Activated T-helper 2 cell treated with anti-CD3 and anti-CD28 coated beads, Interferon-gamma antibody, Interleukin-2, Interleukin-4, amounts not matched to agents 10 μg/mL and 5 μg/mL and 100 μg/mL, durations not matched to agents 14 hours and 24 hours and 36 hours (primary cell): ENCODE data around the gene ADM. TPM values are rescaled to one million over a fixed set of nuclear protein-coding genes. Genes with fewer than 3 reads are reported as not detected.
A peak's percentile ranks its signal among the peaks of the same experiment; 100 is the strongest.

Experiments used
- DNase-seq: peaks from one replicate; pipeline ENCODE4 v3.0.0; 2021; ENCODE audit warnings: low spot score
- H3K27ac Mint-ChIP-seq: one replicate; pipeline ENCODE4 v1.8.0; 2021; ENCODE audit warnings: mixed read lengths
- H3K27me3 Mint-ChIP-seq: one replicate; pipeline ENCODE4 v1.8.0; 2021; ENCODE audit warnings: low read depth, mixed read lengths
- H3K36me3 Mint-ChIP-seq: one replicate; pipeline ENCODE4 v1.8.0; 2021; ENCODE audit warnings: low read depth, mixed read lengths
- H3K4me1 Mint-ChIP-seq: one replicate; pipeline ENCODE4 v1.8.0; 2021; ENCODE audit warnings: low read depth, mixed read lengths
- H3K4me3 Mint-ChIP-seq: one replicate; pipeline ENCODE4 v1.8.0; 2021; ENCODE audit warnings: low read depth, mild to moderate bottlenecking, moderate library complexity, mixed read lengths
- H3K9me3 Mint-ChIP-seq: one replicate; pipeline ENCODE4 v1.8.0; 2021; ENCODE audit warnings: mixed read lengths
- intact Hi-C: fragments of 100-400 bp; cut with micrococcal nuclease; formaldehyde crosslinking; loops from one replicate; pipeline ENCODE4 v1.15.1; 2023
- total RNA-seq: library from RNA; stranded (reverse); gene quantifications from 2 replicates; pipeline ENCODE4 v1.2.3, GENCODE V29; 2022

Gene ADM
- total RNA-seq, 1 donor from 2014 or later, result 3.5 TPM

- no peaks in the 10 kb centered on the region for H3K9me3 Mint-ChIP-seq
- H3K4me1 Mint-ChIP-seq, result peaks cover 2% of the 10 kb centered on the region
- H3K27me3 Mint-ChIP-seq, result peaks cover 17% of the 10 kb centered on the region
- H3K27ac Mint-ChIP-seq, result no peak overlapping the region
- DNase-seq, result no peak
- intact Hi-C loops, result no loop called here
- H3K4me3 Mint-ChIP-seq, result no peak overlapping the region
- no peaks in the 10 kb centered on the region for H3K36me3 Mint-ChIP-seq
Observed at GRCh38 chr11:10282117-10282516, 22.8 kb upstream of the ADM start.

- Mint-ChIP-seq H3K36me3 (no peaks in the 10 kb centered on the region), H3K27me3 (peaks cover 23% of the 10 kb centered on the region), H3K27ac (no peak overlapping the region), H3K4me3 (no peak overlapping the region), H3K9me3 (no peaks in the 10 kb centered on the region), H3K4me1 (peaks cover 2% of the 10 kb centered on the region)
- DNase-seq, result no peak
- intact Hi-C loops, result no loop called here
Observed at GRCh38 chr11:10283991-10284390, 20.9 kb upstream of the ADM start.

GRCh38 chr11:10285148-10285802 is 19.6 kb upstream of the ADM start:
- Mint-ChIP-seq H3K4me1 (peaks cover 2% of the 10 kb centered on the region), H3K27me3 (peaks cover 25% of the 10 kb centered on the region), H3K9me3 (no peaks in the 10 kb centered on the region), H3K4me3 (no peak overlapping the region), H3K36me3 (no peaks in the 10 kb centered on the region), H3K27ac (no peak overlapping the region)
- DNase-seq, result no peak
- intact Hi-C loops, result no loop called here

- Mint-ChIP-seq H3K4me1 (peaks cover 7% of the 10 kb centered on the region), H3K27me3 (peaks cover 38% of the 10 kb centered on the region), H3K9me3 (no peaks in the 10 kb centered on the region), H3K27ac (no peak overlapping the region), H3K36me3 (no peaks in the 10 kb centered on the region), H3K4me3 (no peak overlapping the region)
- DNase-seq, result no peak
- intact Hi-C loops, result no loop called here
Observed at GRCh38 chr11:10287140-10287539, 17.7 kb upstream of the ADM start.

GRCh38 chr11:10287766-10288715 is 16.8 kb upstream of the ADM start:
- no peak overlapping the region for H3K4me3 Mint-ChIP-seq
- peaks cover 7% of the 10 kb centered on the region for H3K4me1 Mint-ChIP-seq
- H3K27ac Mint-ChIP-seq, result no peak overlapping the region
- H3K27me3 Mint-ChIP-seq, result peaks cover 45% of the 10 kb centered on the region
- DNase-seq, result no peak
- intact Hi-C loops, result no loop called here
- H3K36me3 Mint-ChIP-seq, result no peaks in the 10 kb centered on the region
- H3K9me3 Mint-ChIP-seq, result no peaks in the 10 kb centered on the region

GRCh38 chr11:10288881-10289764 is 15.8 kb upstream of the ADM start:
- H3K4me1 Mint-ChIP-seq, result peaks cover 7% of the 10 kb centered on the region

GRCh38 chr11:10289765-10290380 is 15.0 kb upstream of the ADM start:
- H3K27ac Mint-ChIP-seq, result no peak overlapping the region
- DNase-seq, result no peak
- H3K27me3 Mint-ChIP-seq, result peaks cover 45% of the 10 kb centered on the region
- no peak overlapping the region for H3K4me3 Mint-ChIP-seq
- H3K36me3 Mint-ChIP-seq, result no peaks in the 10 kb centered on the region
- H3K9me3 Mint-ChIP-seq, result no peaks in the 10 kb centered on the region
- peaks cover 8% of the 10 kb centered on the region for H3K4me1 Mint-ChIP-seq
- intact Hi-C loops, result no loop called here

More at GRCh38 chr11:10288881-10289764, 15.8 kb upstream of the ADM start:
- intact Hi-C loops, result no loop called here
- no peak for DNase-seq
- no peak overlapping the region for H3K4me3 Mint-ChIP-seq
- H3K27ac Mint-ChIP-seq, result no peak overlapping the region
- peaks cover 45% of the 10 kb centered on the region for H3K27me3 Mint-ChIP-seq
- no peaks in the 10 kb centered on the region for H3K9me3 Mint-ChIP-seq
- no peaks in the 10 kb centered on the region for H3K36me3 Mint-ChIP-seq

GRCh38 chr11:10291801-10292638 is 12.9 kb upstream of the ADM start:
- Mint-ChIP-seq H3K27ac (no peak overlapping the region), H3K27me3 (peaks cover 58% of the 10 kb centered on the region), H3K9me3 (no peaks in the 10 kb centered on the region), H3K36me3 (no peaks in the 10 kb centered on the region), H3K4me1 (peaks cover 18% of the 10 kb centered on the region), H3K4me3 (peak overlapping the region; percentile 22)
- DNase-seq, result no peak
- intact Hi-C loops, result no loop called here

GRCh38 chr11:10293423-10294289 is 11.2 kb upstream of the ADM start, which contains the start of gene SBF2:
SBF2 (minus strand) TSS chr11:10294219; CDS start chr11:10294069, 150 bp downstream.
- peak; percentile 70 for DNase-seq
- H3K9me3 Mint-ChIP-seq, result no peaks in the 10 kb centered on the region
- H3K4me3 Mint-ChIP-seq, result peak within 1 kb of the TSS; percentile 72
- peaks cover 65% of the 10 kb centered on the region for H3K27me3 Mint-ChIP-seq
- intact Hi-C loops, result no loop called here
- no peaks in the 10 kb centered on the region for H3K36me3 Mint-ChIP-seq
- no peak within 1 kb of the TSS for H3K27ac Mint-ChIP-seq
- H3K4me1 Mint-ChIP-seq, result peaks cover 26% of the 10 kb centered on the region

- H3K4me1 Mint-ChIP-seq, result peaks cover 27% of the 10 kb centered on the region
- no peaks in the 10 kb centered on the region for H3K36me3 Mint-ChIP-seq
- no peak for DNase-seq
- no peaks in the 10 kb centered on the region for H3K9me3 Mint-ChIP-seq
- intact Hi-C loops, result no loop called here
- H3K27me3 Mint-ChIP-seq, result peaks cover 65% of the 10 kb centered on the region
- H3K27ac Mint-ChIP-seq, result no peak overlapping the region
- H3K4me3 Mint-ChIP-seq, result peak overlapping the region; percentile 72
Observed at GRCh38 chr11:10294290-10294953, 10.5 kb upstream of the ADM start.
